ENCODE results near the gene KRT72.

- TF ChIP-seq POLR2AphosphoS5 (IDR thresholded peaks at IDR 0.05; ENCODE audit: low read depth) (no peak), CTCF (IDR thresholded peaks at IDR 0.05; ENCODE audit: insufficient read depth, low read length) (no peak), REST (IDR thresholded peaks at IDR 0.05; ENCODE audit: insufficient replicate concordance, low read depth) (no peak), GABPA (IDR thresholded peaks at IDR 0.05; ENCODE audit: low read depth) (no peak)
Measured at GRCh38 chr12:52631676-52632459, 30.6 kb upstream of the KRT72 start.
